ENCODE data around the gene TRIM17. TPM values are rescaled to one million over a fixed set of nuclear protein-coding genes. Genes with fewer than 3 reads are reported as not detected.

TRIM17 gene
- total RNA-seq, 1 experiment from 2014 or later, result not detected

- no peak for DNase-seq (ENCODE audit: low read depth)
These were observed 14.7 kb downstream of the TRIM17 start for GRCh38 chr1:228401782-228402640.

DNA sequence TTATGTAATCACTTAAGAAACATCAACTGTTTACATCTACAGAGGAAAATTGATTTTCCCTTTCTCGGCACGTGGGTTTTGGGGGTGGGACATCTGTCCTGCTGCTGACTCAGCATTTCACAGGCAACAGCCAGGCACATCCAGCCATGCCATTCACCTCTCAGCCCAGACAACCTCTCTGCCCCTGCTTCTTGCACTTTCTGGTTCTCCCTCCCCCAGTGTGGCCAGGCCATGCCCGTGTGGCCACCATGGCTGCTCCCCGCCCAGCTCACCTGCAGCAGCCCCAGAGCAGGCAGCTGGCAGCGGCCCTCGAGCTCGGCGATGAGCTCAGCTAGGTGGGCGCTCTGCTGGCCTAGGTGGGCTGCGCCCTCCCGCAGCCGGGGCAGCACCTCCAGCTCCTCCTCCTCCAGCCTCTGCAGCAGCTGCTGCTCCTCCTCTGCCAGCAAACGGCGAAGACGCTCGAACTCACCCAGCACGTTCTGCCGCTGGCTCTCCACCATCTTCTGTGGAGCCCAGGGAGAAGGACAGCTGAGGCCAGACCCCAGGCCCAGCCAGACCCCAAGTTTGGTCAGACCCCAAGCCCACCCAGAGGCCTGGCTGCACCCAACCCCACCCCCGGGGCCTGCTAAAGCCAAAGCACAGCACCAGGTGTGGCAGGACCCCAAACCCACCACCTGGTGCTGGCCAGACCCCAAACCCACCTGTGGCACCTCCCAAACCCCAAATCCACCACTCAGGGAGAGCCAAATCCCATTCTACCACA is 15.8 kb downstream of the TRIM17 start:
- DNase-seq (ENCODE audit: low read depth), result no peak

DNA sequence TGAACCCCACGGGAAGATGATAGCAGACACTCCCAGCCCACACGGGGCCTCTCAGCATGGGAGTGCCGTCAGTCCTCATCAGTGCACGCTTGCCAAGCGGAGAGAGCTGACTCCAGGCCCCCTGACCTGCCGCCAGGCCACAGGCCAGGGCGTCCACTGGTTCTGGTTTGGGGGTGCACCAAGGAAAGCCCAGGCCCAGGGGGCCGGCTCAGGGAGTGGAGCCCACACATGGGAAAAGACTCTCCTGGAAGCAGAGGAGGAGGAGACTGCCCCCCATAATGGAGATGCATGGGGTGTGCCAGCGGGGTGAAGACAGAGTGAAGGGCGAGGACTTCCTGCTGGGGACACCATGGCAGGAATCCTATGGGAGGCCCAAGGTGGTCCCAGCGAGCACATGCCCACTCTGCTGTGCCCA is 16.4 kb downstream of the TRIM17 start:
- no peak for DNase-seq (ENCODE audit: low read depth)

- DNase-seq (ENCODE audit: low read depth), result no peak
These were observed 17.0 kb downstream of the TRIM17 start for GRCh38 chr1:228399531-228400236.

GRCh38 chr1:228398741-228399461 is 17.8 kb downstream of the TRIM17 start:
- DNase-seq (ENCODE audit: low read depth), result no peak

DNA sequence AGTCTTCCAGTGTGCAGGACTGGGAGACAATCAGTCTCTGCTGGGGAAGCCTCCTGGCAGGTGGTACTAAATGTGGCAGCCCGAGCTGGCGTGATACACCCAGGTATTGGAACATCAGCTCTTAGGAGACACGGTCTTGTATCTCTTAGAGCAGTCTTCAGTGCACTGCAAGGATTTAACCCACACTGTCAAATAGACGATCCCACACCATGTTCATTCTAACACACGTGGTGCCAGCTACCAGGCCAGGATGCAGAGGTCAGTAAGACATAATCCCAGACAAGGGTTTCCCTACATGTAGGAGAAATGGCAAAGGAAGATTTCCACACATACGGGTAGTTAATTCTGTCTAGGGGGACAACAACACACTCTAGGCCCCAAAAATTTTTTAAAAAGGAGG is 18.7 kb downstream of the TRIM17 start:
- no peak for DNase-seq (ENCODE audit: low read depth)

GRCh38 chr1:228396770-228397662 is 19.6 kb downstream of the TRIM17 start:
- no peak for DNase-seq (ENCODE audit: low read depth)

GRCh38 chr1:228394571-228395394 is 21.9 kb downstream of the TRIM17 start:
- DNase-seq (ENCODE audit: low read depth), result no peak

GRCh38 chr1:228393811-228394570 is 22.7 kb downstream of the TRIM17 start:
- no peak for DNase-seq (ENCODE audit: low read depth)

GRCh38 chr1:228393268-228393701 is 23.4 kb downstream of the TRIM17 start:
- peak; percentile 38 for DNase-seq (ENCODE audit: low read depth)

- DNase-seq (ENCODE audit: low read depth), result peak; percentile 36
These were observed 24.3 kb downstream of the TRIM17 start for GRCh38 chr1:228392111-228392936.

DNA sequence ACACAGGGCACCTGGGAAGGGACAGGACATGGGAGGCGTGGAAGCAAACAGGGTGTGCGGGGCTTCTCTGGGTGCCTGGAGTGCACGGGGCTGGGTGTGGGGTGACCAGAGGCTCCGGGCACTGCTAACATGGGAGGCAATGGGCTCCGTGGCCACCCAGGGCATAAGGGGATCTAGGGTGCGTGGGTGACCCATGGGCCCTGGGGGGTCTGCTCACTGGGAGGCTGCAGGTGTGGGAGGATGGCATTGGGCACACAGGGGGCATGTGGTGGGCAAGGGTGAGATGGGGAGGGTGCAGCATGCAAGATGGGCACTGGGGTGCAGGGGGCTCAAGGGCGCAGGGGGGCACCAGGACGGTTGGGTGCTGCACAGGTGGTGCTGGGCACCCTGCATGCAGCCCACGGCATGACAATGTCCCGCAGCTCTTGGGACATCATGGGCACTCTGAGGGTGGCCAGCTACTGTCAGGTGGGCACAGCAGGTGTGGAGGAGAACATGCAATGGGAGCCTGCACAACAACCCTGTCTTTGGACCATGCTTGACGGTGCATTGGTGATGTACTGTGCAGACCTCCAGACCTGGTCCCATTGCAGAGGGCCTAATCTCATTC is 25.1 kb downstream of the TRIM17 start:
- no peak for DNase-seq (ENCODE audit: low read depth)

- no peak for DNase-seq (ENCODE audit: low read depth)
These were observed 26.0 kb downstream of the TRIM17 start for GRCh38 chr1:228390649-228391048.

DNA sequence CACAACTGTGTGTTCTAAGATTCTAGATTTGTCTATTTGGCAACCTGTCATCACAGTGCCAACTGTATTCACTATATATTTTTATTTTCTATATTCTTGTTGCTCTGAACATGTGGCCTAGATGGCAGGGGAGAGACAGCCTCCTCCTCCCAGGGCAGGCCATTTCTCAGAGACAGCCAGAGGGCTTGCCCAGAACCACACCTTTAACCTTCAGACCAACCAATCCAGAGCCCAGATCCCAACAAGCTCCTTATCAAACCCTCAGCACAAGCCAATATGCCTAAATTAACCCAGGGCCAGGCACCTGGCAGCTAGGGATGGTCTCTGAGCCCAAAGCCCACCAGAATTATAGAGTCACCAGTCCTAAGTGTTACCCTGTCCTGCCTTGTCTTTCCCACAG is 29.3 kb downstream of the TRIM17 start:
- DNase-seq (ENCODE audit: low read depth), result no peak

GRCh38 chr1:228385232-228385631 is 31.4 kb downstream of the TRIM17 start:
- no peak for DNase-seq (ENCODE audit: low read depth)

- no peak for DNase-seq (ENCODE audit: low read depth)
These were observed 32.9 kb downstream of the TRIM17 start for GRCh38 chr1:228383773-228384172.

- DNase-seq (ENCODE audit: low read depth), result no peak
These were observed 35.3 kb downstream of the TRIM17 start for GRCh38 chr1:228381356-228381755.

DNA sequence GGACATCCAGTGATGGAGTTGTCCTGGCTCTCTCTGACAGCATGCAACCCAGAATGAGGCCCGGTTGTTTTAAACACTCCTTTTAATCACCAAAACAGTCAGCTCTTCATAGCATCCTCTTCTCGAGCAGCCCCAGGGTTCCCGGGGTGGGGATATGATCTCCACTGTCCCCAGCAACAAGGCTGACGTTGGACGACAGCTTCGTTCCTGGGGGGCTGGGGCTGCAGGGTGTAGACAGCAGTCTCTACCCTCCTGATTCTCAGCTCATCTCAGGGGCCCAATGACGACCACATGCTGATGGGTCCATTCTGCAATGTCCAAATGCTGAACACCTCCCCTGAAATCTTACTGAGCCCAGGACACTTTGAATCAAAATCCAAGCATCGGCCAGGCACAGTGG is 37.0 kb downstream of the TRIM17 start:
- no peak for DNase-seq (ENCODE audit: low read depth)

Data from RPMI7951 (cell line).